Tibial nerve (tissue), 4 donors: Measurements from ENCODE around the gene RPN1.

Source experiments
- CTCF ChIP-seq, 5 experiments: fragments of 200-600 bp in 3 of 5; fragments of 450-650 bp in 2 of 5; sonication (generic) in 3 of 5; IDR thresholded peaks; one replicate each; pipeline ENCODE4 v1.5.1; 2016 to 2019; ENCODE audit warnings: antibody characterized with exemption in 5 of 5, mild to moderate bottlenecking in 3 of 5, moderate library complexity in 2 of 5
- EP300 ChIP-seq, 2 donors: sonication (generic); formaldehyde crosslinking; IDR thresholded peaks; one replicate each; pipeline ENCODE4 v1.6.1; 2017; ENCODE audit warnings: antibody characterized with exemption in 2 of 2, mild to moderate bottlenecking in 1 of 2
- POLR2A ChIP-seq, 2 donors: fragments of 450-650 bp; IDR thresholded peaks; one replicate each; pipeline ENCODE4 v1.6.1; 2017; ENCODE audit warnings: antibody characterized with exemption in 2 of 2, mild to moderate bottlenecking in 2 of 2, moderate library complexity in 2 of 2

GRCh38 chr3:128684986-128685726, 34.5 kb upstream of the RPN1 start:
- TF ChIP-seq POLR2A (IDR thresholded peaks at IDR 0.05) = no peak
- no peak for TF ChIP-seq EP300 (IDR thresholded peaks at IDR 0.05)
- no peak for TF ChIP-seq CTCF (IDR thresholded peaks at IDR 0.05)
